B cell (primary cell): ENCODE results near the gene TCERG1L. TPM values are rescaled to one million over a fixed set of nuclear protein-coding genes. Genes with fewer than 3 reads are reported as not detected.

Experiments
- ATAC-seq: fragments of 200-7000 bp; cut with Tn5 transposase; one replicate; pipeline ENCODE4 v1.10.0; 2021; ENCODE audit warnings: low read depth, mild to moderate bottlenecking, moderate number of reproducible peaks, moderate library complexity
- CTCF ChIA-PET: fragments of 350-600 bp; sonication (Branson Sonifier 250); formaldehyde crosslinking; loops from one replicate; lab custom pipeline; 2021; ENCODE audit warnings: antibody characterized with exemption, inconsistent platforms; lab: Charles Lee
- POLR2A ChIA-PET: fragments of 350-600 bp; sonication (Branson Sonifier 250); formaldehyde crosslinking; loops from one replicate; lab custom pipeline; 2021; ENCODE audit warnings: antibody characterized with exemption; lab: Charles Lee
- DNase-seq: peaks from one replicate; pipeline ENCODE4 v3.0.0; 2013
- H2AFZ ChIP-seq: 2 replicates; pipeline ENCODE4 v1.6.1; 2012; ENCODE audit warnings: mild to moderate bottlenecking, low read depth, low read length; ENCODE audit not compliant: insufficient read depth, poor library complexity, severe bottlenecking
- H3K27ac ChIP-seq, 2 donors: 1 replicate in 1 of 2; 2 replicates in 1 of 2; pipeline ENCODE4 v1.5.1; 2012 to 2013; ENCODE audit warnings: low read length in 2 of 2, mild to moderate bottlenecking in 2 of 2, moderate library complexity in 1 of 2
- H3K27me3 ChIP-seq, 4 experiments: fragments of 200-600 bp in 1 of 4; sonication (generic) in 1 of 4; replicated peaks in 1 of 4; 1 replicate in 2 of 4; 2 replicates in 2 of 4; pipeline versions ENCODE4 v1.6.1 to v1.7.0; 2013 to 2016; ENCODE audit warnings: low read length in 3 of 4, mild to moderate bottlenecking in 2 of 4, mixed read lengths in 1 of 4, moderate library complexity in 1 of 4; ENCODE audit not compliant: insufficient read depth in 4 of 4, control insufficient read depth in 3 of 4; ENCODE audit errors: control extremely low read depth in 1 of 4
- H3K36me3 ChIP-seq, 2 experiments: replicated peaks in 1 of 2; 1 replicate in 1 of 2; 2 replicates in 1 of 2; pipeline versions ENCODE4 v1.6.1 to v1.7.1; 2013; ENCODE audit warnings: low read length in 1 of 2; ENCODE audit not compliant: insufficient read depth in 2 of 2, control insufficient read depth in 1 of 2; ENCODE audit errors: control extremely low read depth in 1 of 2, extremely low read depth in 1 of 2
- H3K4me1 ChIP-seq, 2 donors: fragments of 200-600 bp in 1 of 2; sonication (generic) in 1 of 2; 1 replicate in 1 of 2; 2 replicates in 1 of 2; pipeline versions ENCODE4 v1.5.1 to v1.6.1; 2013 to 2017; ENCODE audit warnings: low read length in 2 of 2; ENCODE audit not compliant: control insufficient read depth in 2 of 2, insufficient read depth in 2 of 2
- H3K4me2 ChIP-seq: replicated peaks from 2 replicates; pipeline ENCODE3; 2012; ENCODE audit warnings: mild to moderate bottlenecking, low read depth, low read length; ENCODE audit not compliant: poor library complexity, severe bottlenecking
- H3K4me3 ChIP-seq, 5 experiments: fragments of 200-600 bp in 1 of 5; sonication (generic) in 1 of 5; 1 replicate in 3 of 5; 2 replicates in 2 of 5; pipeline versions ENCODE4 v1.5.1 to v1.7.0; 2011 to 2016; ENCODE audit warnings: low read length in 4 of 5, mild to moderate bottlenecking in 4 of 5, low read depth in 2 of 5, control low read depth in 1 of 5, moderate library complexity in 1 of 5; ENCODE audit not compliant: insufficient read depth in 1 of 5; ENCODE audit errors: control extremely low read depth in 1 of 5, extremely low read depth in 1 of 5
- H3K79me2 ChIP-seq: fragments of 200-600 bp; sonication (generic); one replicate; pipeline ENCODE4 v1.6.0; 2016; ENCODE audit warnings: low read length; ENCODE audit not compliant: control insufficient read depth, insufficient read depth
- H3K9ac ChIP-seq: fragments of 200-600 bp; sonication (generic); 2 replicates; pipeline ENCODE4 v1.6.1; 2017; ENCODE audit warnings: mild to moderate bottlenecking, low read length, moderate library complexity
- H3K9me3 ChIP-seq, 3 donors: one replicate each; pipeline versions ENCODE4 v1.6.1 to v1.7.1; 2013; ENCODE audit warnings: low read length in 2 of 3; ENCODE audit not compliant: control insufficient read depth in 2 of 3, insufficient read depth in 1 of 3; ENCODE audit errors: control extremely low read depth in 1 of 3
- H4K20me1 ChIP-seq: 2 replicates; pipeline ENCODE4 v1.6.0; 2012; ENCODE audit warnings: mild to moderate bottlenecking, low read length; ENCODE audit not compliant: insufficient read depth, control insufficient read depth, poor library complexity, severe bottlenecking
- H3K27ac Mint-ChIP-seq: one replicate; pipeline ENCODE4 v1.8.0; 2021; ENCODE audit warnings: mixed read lengths
- H3K27me3 Mint-ChIP-seq: one replicate; pipeline ENCODE4 v1.8.0; 2021; ENCODE audit warnings: mixed read lengths
- H3K4me1 Mint-ChIP-seq: one replicate; pipeline ENCODE4 v1.8.0; 2021; ENCODE audit warnings: mixed read lengths
- H3K4me3 Mint-ChIP-seq: one replicate; pipeline ENCODE4 v1.8.0; 2021; ENCODE audit warnings: mixed read lengths
- H3K9me3 Mint-ChIP-seq: one replicate; pipeline ENCODE4 v1.8.0; 2022; ENCODE audit warnings: mixed read lengths; ENCODE audit not compliant: insufficient read depth
- CTCF ChIP-seq: fragments of 200-600 bp; IDR thresholded peaks from one replicate; pipeline ENCODE4 v1.8.0; 2022; ENCODE audit warnings: antibody characterized with exemption, mild to moderate bottlenecking
- EZH2 ChIP-seq: IDR thresholded peaks from 2 replicates; pipeline ENCODE4 v1.6.1; 2012; ENCODE audit warnings: borderline replicate concordance, low read depth, mild to moderate bottlenecking, moderate library complexity, low read length; ENCODE audit not compliant: insufficient read depth, poor library complexity, severe bottlenecking
- WGBS: methylation state at CpG from one replicate; pipeline ENCODE4 v1.1.5; 2013; ENCODE audit warnings: missing lambda C conversion rate; ENCODE audit not compliant: insufficient coverage; 5-methylcytosine and 5-hydroxymethylcytosine counted together
- intact Hi-C: fragments of 100-400 bp; cut with micrococcal nuclease; formaldehyde crosslinking; loops from one replicate; pipeline ENCODE4 v1.10.0; 2022
- polyA plus RNA-seq: library from polyadenylated mRNA; depleted of rRNA; stranded (reverse); fragments of >200 nt; gene quantifications from 2 replicates; pipeline ENCODE4 v1.2.3, GENCODE V29; 2012
- total RNA-seq, 2 donors: library from RNA; stranded (reverse); fragments of 120-200 nt in 1 of 2; gene quantifications; 1 replicate in 1 of 2; 2 replicates in 1 of 2; pipeline versions ENCODE4 v1.2.3 to v1.2.4, GENCODE V29; 2013 to 2022

TCERG1L gene
- total and polyA plus RNA-seq, 2 donors (not counting 1 experiment from before 2014, with no cell fraction given) = 0.10 TPM; not detected in 1

GRCh38 chr10:131313377-131313776 lies 1.9 kb upstream of the TCERG1L start:
- peaks cover 58% of the 10 kb centered on the region for H3K27me3 Mint-ChIP-seq
- intact Hi-C loops = no loop called here
- 83% methylated on average over 2 of the region's 6 CpGs for WGBS

GRCh38 chr10:131312478-131312836 lies 936 bp upstream of the TCERG1L start:
- no peaks in the 10 kb centered on the region for H4K20me1 ChIP-seq
- H3K9me3 ChIP-seq = peaks cover 0 to 15% (median 0%) of the 10 kb centered on the region in 3 donors
- TF ChIP-seq EZH2 (no peak), CTCF (no peak)
- no peaks in the 10 kb centered on the region for H3K79me2 ChIP-seq
- POLR2A ChIA-PET = no interaction called here
- peaks cover 0 to 32% (median 10%) of the 10 kb centered on the region in 4 experiments for H3K27me3 ChIP-seq
- H3K27ac Mint-ChIP-seq = no peak overlapping the region
- no peak overlapping the region for H2AFZ ChIP-seq
- H3K4me2 ChIP-seq = no peak overlapping the region
- no peak for DNase-seq
- 5% methylated on average over 32 of the region's 32 CpGs for WGBS
- H3K27ac ChIP-seq = no peak overlapping the region
- H3K4me3 Mint-ChIP-seq = no peak overlapping the region
- no peaks in the 10 kb centered on the region for H3K9me3 Mint-ChIP-seq
- H3K4me1 ChIP-seq = peaks cover 0 to 2% of the 10 kb centered on the region in 2 donors
- no peak overlapping the region for H3K9ac ChIP-seq
- CTCF ChIA-PET = no interaction called here
- H3K27me3 Mint-ChIP-seq = peaks cover 58% of the 10 kb centered on the region
- peaks cover 11% of the 10 kb centered on the region for H3K4me1 Mint-ChIP-seq
- intact Hi-C loops = no loop called here
- H3K4me3 ChIP-seq = no peak overlapping the region
- H3K36me3 ChIP-seq = no peaks in the 10 kb centered on the region
- no peak for ATAC-seq

More at GRCh38 chr10:131313377-131313776, 1.9 kb upstream of the TCERG1L start:
- TF ChIP-seq EZH2 (no peak), CTCF (no peak)
- Histone ChIP-seq H3K9me3 (peaks cover 0 to 15% (median 0%) of the 10 kb centered on the region in 3 donors), H2AFZ (no peak overlapping the region), H3K79me2 (no peaks in the 10 kb centered on the region), H3K27me3 (peaks cover 0 to 32% (median 9%) of the 10 kb centered on the region in 4 experiments), H3K36me3 (no peaks in the 10 kb centered on the region), H4K20me1 (no peaks in the 10 kb centered on the region), H3K4me2 (no peak overlapping the region), H3K9ac (no peak overlapping the region), H3K27ac (no peak overlapping the region), H3K4me3 (no peak overlapping the region), H3K4me1 (peaks cover 0 to 2% of the 10 kb centered on the region in 2 donors)
- CTCF ChIA-PET = no interaction called here
- Mint-ChIP-seq H3K4me3 (no peak overlapping the region), H3K9me3 (no peaks in the 10 kb centered on the region), H3K4me1 (peaks cover 11% of the 10 kb centered on the region), H3K27ac (no peak overlapping the region)
- DNase-seq = no peak
- no peak for ATAC-seq
- POLR2A ChIA-PET = no interaction called here
